ENCODE measurements around the gene BAZ1A. TPM values are rescaled to one million over a fixed set of nuclear protein-coding genes. Genes with fewer than 3 reads are reported as not detected.

Gene BAZ1A
- total and polyA plus RNA-seq, 7 experiments from 2014 or later = 10.3 to 62.5 (median 49.8) TPM

DNA sequence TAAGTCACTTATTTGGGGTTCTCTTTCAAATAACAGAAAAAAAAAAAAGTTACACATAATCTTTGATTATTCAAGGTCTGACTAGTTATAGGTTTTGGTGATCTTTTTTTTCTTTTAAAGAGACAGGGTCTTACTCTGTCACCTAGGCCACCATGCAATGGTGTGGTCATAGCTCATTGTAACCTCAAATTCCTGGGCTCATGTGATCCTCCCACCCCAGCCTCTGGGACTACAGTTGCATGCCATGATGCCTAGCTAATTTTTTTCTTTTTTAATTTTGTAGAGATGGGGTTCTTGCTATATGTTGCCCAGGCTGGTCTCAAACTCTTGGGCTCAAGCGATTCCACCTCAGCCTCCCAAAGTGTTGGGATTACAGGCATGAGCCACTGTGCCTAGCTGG, 104.3 kb downstream of the BAZ1A start:
- Mint-ChIP-seq H3K27ac (no peak overlapping the region), H3K4me1 (peaks cover 0 to 14% (median 5%) of the 10 kb centered on the region in 7 donors), H3K9me3 (no peaks in the 10 kb centered on the region), H3K36me3 (peaks cover 6 to 44% (median 22%) of the 10 kb centered on the region in 5 donors), H3K4me3 (no peak overlapping the region), H3K27me3 (no peaks in the 10 kb centered on the region)
- POLR2A ChIA-PET = no interaction called here
- intact Hi-C loops (cut with micrococcal nuclease) = no loop called here
- no peak for DNase-seq
- peaks cover 2 to 32% (median 9%) of the 10 kb centered on the region in 3 experiments for H3K36me3 ChIP-seq (ENCODE audit: control insufficient read depth in 2 of 3, insufficient read depth in 3 of 3, low read length in 3 of 3)
- H3K4me3 ChIP-seq (ENCODE audit: low read length) = no peak overlapping the region
- no peak overlapping the region for H3K27ac ChIP-seq (ENCODE audit: low read depth, low read length)
- H3K27me3 ChIP-seq (ENCODE audit: control insufficient read depth in 2 of 2, insufficient read depth in 2 of 2, low read length in 2 of 2) = no peaks in the 10 kb centered on the region
- no peaks in the 10 kb centered on the region for H3K4me1 ChIP-seq (ENCODE audit: control insufficient read depth in 2 of 2, insufficient read depth in 2 of 2, low read length in 2 of 2)
- ATAC-seq = no peak
- no peaks in the 10 kb centered on the region for H3K9me3 ChIP-seq (ENCODE audit: control insufficient read depth in 2 of 3, low read length in 3 of 3)
- CTCF ChIA-PET = no interaction called here

DNA sequence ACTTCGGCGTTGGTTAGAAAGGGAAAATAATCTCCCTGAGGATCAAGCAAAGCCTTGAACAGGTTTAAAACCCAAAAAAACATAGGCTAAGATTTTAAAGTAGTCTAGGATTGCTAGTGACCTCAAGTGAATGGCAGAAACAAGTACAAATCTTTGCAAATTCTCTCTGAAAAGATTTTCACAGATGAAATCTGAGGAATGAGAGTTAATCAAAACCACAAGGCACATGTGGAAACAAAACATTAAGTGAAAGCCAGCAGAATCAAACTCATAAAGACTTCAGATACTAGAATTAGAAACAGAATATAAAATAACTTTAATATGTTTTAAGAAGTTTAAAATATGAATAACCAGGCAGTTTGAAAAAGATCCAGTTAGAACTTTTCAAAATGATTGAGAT, 108.6 kb downstream of the BAZ1A start:
- H3K4me3 ChIP-seq (ENCODE audit: low read length) = no peak overlapping the region
- POLR2A ChIA-PET = no interaction called here
- Mint-ChIP-seq H3K27me3 (no peaks in the 10 kb centered on the region), H3K36me3 (peaks cover 5 to 41% (median 17%) of the 10 kb centered on the region in 5 donors), H3K27ac (peak overlapping the region in 6 of 9 donors; percentile 28 to 58 (median 44)), H3K4me1 (peaks cover 0 to 17% (median 4%) of the 10 kb centered on the region in 7 donors), H3K9me3 (no peaks in the 10 kb centered on the region), H3K4me3 (no peak overlapping the region)
- DNase-seq (no peak), ATAC-seq (no peak)
- H3K27ac ChIP-seq (ENCODE audit: low read depth, low read length) = no peak overlapping the region
- CTCF ChIA-PET = interaction anchor here (2.5 kb wide), 1 partner anchor 94 kb away, joined by 5 read pairs; no protein-coding TSS in a partner anchor
- no peaks in the 10 kb centered on the region for H3K9me3 ChIP-seq (ENCODE audit: control insufficient read depth in 2 of 3, low read length in 3 of 3)
- H3K36me3 ChIP-seq (ENCODE audit: control insufficient read depth in 2 of 3, insufficient read depth in 3 of 3, low read length in 3 of 3) = peaks cover 19 to 54% (median 30%) of the 10 kb centered on the region in 3 experiments
- H3K4me1 ChIP-seq (ENCODE audit: control insufficient read depth in 2 of 2, insufficient read depth in 2 of 2, low read length in 2 of 2) = no peaks in the 10 kb centered on the region
- no peaks in the 10 kb centered on the region for H3K27me3 ChIP-seq (ENCODE audit: control insufficient read depth in 2 of 2, insufficient read depth in 2 of 2, low read length in 2 of 2)
- intact Hi-C loops (cut with micrococcal nuclease) = no loop called here

DNA sequence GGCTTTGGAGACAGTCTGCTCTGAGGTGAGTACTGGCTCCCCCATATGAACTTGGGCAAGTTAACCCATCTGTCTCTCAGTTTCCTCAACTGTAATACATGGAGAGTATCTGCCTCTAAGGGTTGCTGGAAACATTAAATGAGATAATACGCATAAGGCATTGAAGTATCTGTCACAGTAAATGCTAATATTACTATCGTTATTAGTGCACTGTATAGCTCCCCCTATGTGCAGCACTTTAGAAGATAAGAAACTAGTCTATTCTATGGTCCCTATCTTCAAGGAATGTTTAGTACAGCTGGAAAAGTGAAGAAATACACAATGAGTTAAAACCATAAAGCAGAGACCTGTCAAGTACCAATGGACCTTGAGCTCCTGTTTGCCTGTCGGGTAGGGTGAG, 109.1 kb downstream of the BAZ1A start:
- H3K36me3 Mint-ChIP-seq = peaks cover 5 to 42% (median 22%) of the 10 kb centered on the region in 5 donors
- POLR2A ChIA-PET = no interaction called here
- peaks cover 24 to 58% (median 29%) of the 10 kb centered on the region in 3 experiments for H3K36me3 ChIP-seq (ENCODE audit: control insufficient read depth in 2 of 3, insufficient read depth in 3 of 3, low read length in 3 of 3)

DNA sequence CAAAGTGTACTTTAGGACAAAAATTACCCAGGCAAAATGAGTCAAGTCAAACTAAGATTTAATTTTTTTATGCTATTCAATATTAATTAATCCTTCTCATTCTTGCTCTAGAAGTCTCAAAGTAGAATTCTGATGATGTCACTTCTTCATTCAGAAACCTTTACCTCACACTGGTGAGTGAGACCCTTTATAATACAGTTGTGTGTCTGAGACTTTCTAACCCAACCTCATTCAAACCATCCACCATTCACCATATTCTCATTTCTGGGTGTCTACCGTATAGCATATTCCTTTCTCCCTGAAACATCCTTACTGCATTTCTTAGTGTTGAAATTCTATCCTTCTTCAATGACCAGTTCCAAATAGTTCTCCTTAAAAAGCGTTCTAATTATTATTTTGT, 119.9 kb downstream of the BAZ1A start:
- CTCF ChIA-PET = no interaction called here
- Mint-ChIP-seq H3K36me3 (peaks cover 0 to 35% (median 16%) of the 10 kb centered on the region in 5 donors), H3K4me1 (no peaks in the 10 kb centered on the region), H3K9me3 (no peaks in the 10 kb centered on the region), H3K27me3 (no peaks in the 10 kb centered on the region), H3K4me3 (no peak overlapping the region), H3K27ac (peak overlapping the region in 2 of 9 donors; percentile 3 to 19)
- Histone ChIP-seq H3K36me3 (ENCODE audit: control insufficient read depth in 2 of 3, insufficient read depth in 3 of 3, low read length in 3 of 3) (peaks cover 0 to 39% (median 8%) of the 10 kb centered on the region in 3 experiments), H3K27me3 (ENCODE audit: control insufficient read depth in 2 of 2, insufficient read depth in 2 of 2, low read length in 2 of 2) (no peaks in the 10 kb centered on the region), H3K9me3 (ENCODE audit: control insufficient read depth in 2 of 3, low read length in 3 of 3) (no peaks in the 10 kb centered on the region), H3K27ac (ENCODE audit: low read depth, low read length) (no peak overlapping the region), H3K4me1 (ENCODE audit: control insufficient read depth in 2 of 2, insufficient read depth in 2 of 2, low read length in 2 of 2) (no peaks in the 10 kb centered on the region), H3K4me3 (ENCODE audit: low read length) (no peak overlapping the region)
- ATAC-seq (no peak), DNase-seq (no peak)
- intact Hi-C loops (cut with micrococcal nuclease) = no loop called here
- POLR2A ChIA-PET = no interaction called here

More for the DNA sequence above, 109.1 kb downstream of the BAZ1A start:
- no peak for ATAC-seq
- intact Hi-C loops (cut with micrococcal nuclease) = no loop called here
- H3K9me3 ChIP-seq (ENCODE audit: control insufficient read depth in 2 of 3, low read length in 3 of 3) = no peaks in the 10 kb centered on the region
- CTCF ChIA-PET = no interaction called here
- no peak for DNase-seq
- Mint-ChIP-seq H3K4me1 (peaks cover 0 to 17% (median 4%) of the 10 kb centered on the region in 7 donors), H3K9me3 (no peaks in the 10 kb centered on the region), H3K27ac (peak overlapping the region in 4 of 9 donors; percentile 14 to 56 (median 47)), H3K27me3 (no peaks in the 10 kb centered on the region), H3K4me3 (no peak overlapping the region)
- no peaks in the 10 kb centered on the region for H3K4me1 ChIP-seq (ENCODE audit: control insufficient read depth in 2 of 2, insufficient read depth in 2 of 2, low read length in 2 of 2)
- no peaks in the 10 kb centered on the region for H3K27me3 ChIP-seq (ENCODE audit: control insufficient read depth in 2 of 2, insufficient read depth in 2 of 2, low read length in 2 of 2)
- no peak overlapping the region for H3K4me3 ChIP-seq (ENCODE audit: low read length)
- no peak overlapping the region for H3K27ac ChIP-seq (ENCODE audit: low read depth, low read length)

DNA sequence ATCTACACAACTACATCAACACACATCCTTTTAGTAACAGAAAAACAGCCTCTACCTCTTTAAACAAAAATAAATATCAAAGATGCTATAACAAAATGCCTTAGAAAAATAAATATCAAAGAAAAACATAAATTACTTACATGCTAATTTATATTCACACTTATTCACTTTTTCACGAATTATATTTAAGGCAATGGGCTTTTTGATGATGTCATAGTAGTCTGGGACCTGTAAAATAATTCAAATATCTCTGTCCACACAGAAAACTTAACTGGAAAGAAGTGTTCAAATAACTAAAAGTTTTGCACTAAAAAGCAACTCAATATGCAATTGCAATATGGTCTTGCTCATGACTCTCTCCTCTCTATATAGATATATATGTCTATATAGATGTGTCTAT, 120.5 kb downstream of the BAZ1A start:
- Mint-ChIP-seq H3K27ac (peak overlapping the region in 3 of 9 donors; percentile 28 to 72 (median 48)), H3K4me3 (no peak overlapping the region), H3K4me1 (no peaks in the 10 kb centered on the region), H3K9me3 (no peaks in the 10 kb centered on the region), H3K27me3 (no peaks in the 10 kb centered on the region), H3K36me3 (peaks cover 0 to 33% (median 17%) of the 10 kb centered on the region in 5 donors)
- H3K27me3 ChIP-seq (ENCODE audit: control insufficient read depth in 2 of 2, insufficient read depth in 2 of 2, low read length in 2 of 2) = no peaks in the 10 kb centered on the region
- H3K4me3 ChIP-seq (ENCODE audit: low read length) = no peak overlapping the region
- DNase-seq = no peak
- H3K4me1 ChIP-seq (ENCODE audit: control insufficient read depth in 2 of 2, insufficient read depth in 2 of 2, low read length in 2 of 2) = no peaks in the 10 kb centered on the region
- peaks cover 0 to 33% (median 8%) of the 10 kb centered on the region in 3 experiments for H3K36me3 ChIP-seq (ENCODE audit: control insufficient read depth in 2 of 3, insufficient read depth in 3 of 3, low read length in 3 of 3)
- ChIA-PET CTCF (no interaction called here), POLR2A (no interaction called here)
- H3K9me3 ChIP-seq (ENCODE audit: control insufficient read depth in 2 of 3, low read length in 3 of 3) = no peaks in the 10 kb centered on the region
- intact Hi-C loops (cut with micrococcal nuclease) = no loop called here
- H3K27ac ChIP-seq (ENCODE audit: low read depth, low read length) = no peak overlapping the region
- no peak for ATAC-seq

DNA sequence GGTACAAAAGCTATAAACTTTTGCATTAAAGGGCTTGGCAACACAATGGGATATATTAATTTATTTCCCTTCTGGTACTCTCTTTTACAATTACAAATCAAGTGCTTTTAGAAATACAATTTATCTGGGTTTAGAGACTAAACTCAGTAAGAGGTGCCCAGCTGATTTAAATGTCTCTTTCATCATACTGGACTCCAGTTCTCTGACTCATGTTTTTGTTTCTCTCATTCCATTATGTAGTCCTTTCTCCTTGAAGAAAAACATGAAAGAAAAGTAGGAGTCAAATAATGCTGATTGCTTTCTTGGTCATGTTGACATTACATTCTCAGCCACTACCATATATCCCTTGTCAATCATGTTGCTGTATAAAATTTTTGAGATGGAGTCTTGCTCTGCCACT, 124.5 kb downstream of the BAZ1A start:
- Mint-ChIP-seq H3K36me3 (peaks cover 0 to 19% (median 10%) of the 10 kb centered on the region in 5 donors), H3K9me3 (no peaks in the 10 kb centered on the region), H3K4me1 (no peaks in the 10 kb centered on the region), H3K27ac (no peak overlapping the region), H3K27me3 (no peaks in the 10 kb centered on the region), H3K4me3 (no peak overlapping the region)
- ChIA-PET CTCF (interaction anchor here (0.7 kb wide), 1 partner anchor 255 kb away, joined by 3 read pairs; no protein-coding TSS in a partner anchor), POLR2A (no interaction called here)
- intact Hi-C loops (cut with micrococcal nuclease) = no loop called here
- H3K36me3 ChIP-seq (ENCODE audit: control insufficient read depth in 2 of 3, insufficient read depth in 3 of 3, low read length in 3 of 3) = peaks cover 0 to 13% (median 0%) of the 10 kb centered on the region in 3 experiments
- H3K27me3 ChIP-seq (ENCODE audit: control insufficient read depth in 2 of 2, insufficient read depth in 2 of 2, low read length in 2 of 2) = no peaks in the 10 kb centered on the region
- ATAC-seq (no peak), DNase-seq (no peak)
- no peaks in the 10 kb centered on the region for H3K9me3 ChIP-seq (ENCODE audit: control insufficient read depth in 2 of 3, low read length in 3 of 3)
- no peaks in the 10 kb centered on the region for H3K4me1 ChIP-seq (ENCODE audit: control insufficient read depth in 2 of 2, insufficient read depth in 2 of 2, low read length in 2 of 2)
- H3K4me3 ChIP-seq (ENCODE audit: low read length) = no peak overlapping the region
- no peak overlapping the region for H3K27ac ChIP-seq (ENCODE audit: low read depth, low read length)

DNA sequence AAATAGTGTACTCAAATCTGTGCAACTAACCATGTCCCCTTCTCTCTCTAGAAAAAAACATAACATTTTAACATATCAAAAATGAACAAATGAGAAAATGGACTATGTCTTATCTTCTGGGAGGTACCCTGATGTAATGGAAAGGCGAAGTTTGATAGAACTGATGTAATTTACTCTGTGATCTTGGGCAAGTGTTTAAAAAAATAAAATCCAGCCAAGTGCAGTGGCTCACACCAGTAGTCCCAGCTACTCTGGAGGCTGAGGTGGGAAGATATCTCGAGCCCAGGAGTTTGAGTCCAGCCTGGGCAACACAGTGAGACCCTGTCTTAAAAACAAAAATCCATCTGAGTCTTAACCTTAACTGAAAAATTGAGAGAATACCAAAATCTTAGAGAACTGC, 124.9 kb downstream of the BAZ1A start:
- CTCF ChIA-PET = interaction anchor here (0.7 kb wide), 1 partner anchor 256 kb away, joined by 3 read pairs; no protein-coding TSS in a partner anchor
- H3K36me3 ChIP-seq (ENCODE audit: control insufficient read depth in 2 of 3, insufficient read depth in 3 of 3, low read length in 3 of 3) = peaks cover 0 to 9% (median 0%) of the 10 kb centered on the region in 3 experiments
- Mint-ChIP-seq H3K4me1 (no peaks in the 10 kb centered on the region), H3K27ac (no peak overlapping the region), H3K36me3 (peaks cover 0 to 15% (median 9%) of the 10 kb centered on the region in 5 donors), H3K9me3 (no peaks in the 10 kb centered on the region), H3K4me3 (no peak overlapping the region), H3K27me3 (no peaks in the 10 kb centered on the region)
- intact Hi-C loops (cut with micrococcal nuclease) = no loop called here
- H3K4me3 ChIP-seq (ENCODE audit: low read length) = no peak overlapping the region
- POLR2A ChIA-PET = no interaction called here
- no peaks in the 10 kb centered on the region for H3K9me3 ChIP-seq (ENCODE audit: control insufficient read depth in 2 of 3, low read length in 3 of 3)
- H3K27ac ChIP-seq (ENCODE audit: low read depth, low read length) = no peak overlapping the region
- no peak for ATAC-seq
- no peaks in the 10 kb centered on the region for H3K4me1 ChIP-seq (ENCODE audit: control insufficient read depth in 2 of 2, insufficient read depth in 2 of 2, low read length in 2 of 2)
- H3K27me3 ChIP-seq (ENCODE audit: control insufficient read depth in 2 of 2, insufficient read depth in 2 of 2, low read length in 2 of 2) = no peaks in the 10 kb centered on the region
- no peak for DNase-seq

Data from naive thymus-derived CD4-positive, alpha-beta T cell (primary cell).